HCT116 (cell line): ENCODE data around the gene INTS4.
"Not testable (repeated sequence)": the region's sequence is repeated elsewhere in the genome, so short reads cannot be mapped to it uniquely, and the experiment has no call there.

Experiments
- CEBPB ChIP-seq: IDR thresholded peaks from 2 replicates; pipeline ENCODE4 v1.6.1; 2012; ENCODE audit warnings: low read depth
- CTCF ChIP-seq, 3 experiments: fragments of 200-600 bp in 1 of 3; sonication (generic) in 1 of 3; IDR thresholded peaks in 2 of 3; conservative IDR thresholded peaks in 1 of 3; 2 replicates each; pipeline ENCODE4 v1.5.1; 2012 to 2017; ENCODE audit warnings: low read depth in 2 of 3, low read length in 2 of 3, antibody characterized with exemption in 1 of 3, borderline replicate concordance in 1 of 3, control low read depth in 1 of 3, mild to moderate bottlenecking in 1 of 3, mixed read lengths in 1 of 3, mixed run types in 1 of 3, moderate library complexity in 1 of 3; ENCODE audit not compliant: insufficient read depth in 1 of 3
- EGR1 ChIP-seq: IDR thresholded peaks from 2 replicates; pipeline ENCODE4 v1.6.1; 2012; ENCODE audit warnings: low read depth
- JUND ChIP-seq: IDR thresholded peaks from 2 replicates; pipeline ENCODE4 v1.6.1; 2012
- POLR2A ChIP-seq: IDR thresholded peaks from 2 replicates; pipeline ENCODE4 v1.7.0; 2011; ENCODE audit warnings: borderline replicate concordance; ENCODE audit not compliant: insufficient read depth, insufficient read length; ENCODE audit errors: extremely low read depth
- POLR2AphosphoS5 ChIP-seq: IDR thresholded peaks from 2 replicates; pipeline ENCODE4 v1.6.1; 2011; ENCODE audit warnings: mild to moderate bottlenecking, low read depth, low read length, moderate library complexity
- ZFX ChIP-seq: fragments of 450-650 bp; IDR thresholded peaks from 2 replicates; pipeline ENCODE4 v1.6.1; 2017

GRCh38 chr11:77889045-77889444 is 105.4 kb downstream of the INTS4 start:
- not testable (repeated sequence) for TF ChIP-seq CTCF (IDR thresholded peaks at IDR 0.05 in 2 of 3, conservative IDR thresholded peaks at IDR 0.05 in 1 of 3; ENCODE audit: borderline replicate concordance in 1 of 3, insufficient read depth in 1 of 3, low read depth in 2 of 3, low read length in 2 of 3); CEBPB; POLR2AphosphoS5; ZFX; JUND; EGR1; POLR2A
